Measurements from ENCODE around the gene TAF10.

The TAF10 gene

GRCh38 chr11:6607190-6607795 lies 4.7 kb downstream of the TAF10 start:
- DNase-seq, result no peak

GRCh38 chr11:6606471-6607189 lies 5.4 kb downstream of the TAF10 start:
- DNase-seq, result no peak

DNA sequence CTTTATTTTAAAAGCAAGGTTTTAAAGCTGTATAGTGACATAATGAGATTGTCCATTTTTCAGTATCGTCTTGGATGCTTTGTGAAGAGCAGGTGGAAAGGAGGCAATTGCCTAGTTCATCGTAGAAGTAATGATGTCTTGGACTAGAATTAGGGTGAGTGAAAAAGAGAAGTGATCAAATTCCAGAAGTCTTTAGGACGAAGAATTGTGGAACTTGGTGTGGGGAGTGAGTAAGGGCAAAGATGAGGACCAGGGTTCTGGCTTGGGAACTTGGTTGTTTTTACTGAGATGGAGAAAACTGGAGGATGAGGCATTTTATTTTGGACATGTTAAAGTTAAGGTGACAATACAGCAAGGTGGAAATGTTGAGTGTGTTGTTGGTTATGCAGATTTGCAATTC lies 7.2 kb downstream of the TAF10 start:
- no peak for DNase-seq

DNA sequence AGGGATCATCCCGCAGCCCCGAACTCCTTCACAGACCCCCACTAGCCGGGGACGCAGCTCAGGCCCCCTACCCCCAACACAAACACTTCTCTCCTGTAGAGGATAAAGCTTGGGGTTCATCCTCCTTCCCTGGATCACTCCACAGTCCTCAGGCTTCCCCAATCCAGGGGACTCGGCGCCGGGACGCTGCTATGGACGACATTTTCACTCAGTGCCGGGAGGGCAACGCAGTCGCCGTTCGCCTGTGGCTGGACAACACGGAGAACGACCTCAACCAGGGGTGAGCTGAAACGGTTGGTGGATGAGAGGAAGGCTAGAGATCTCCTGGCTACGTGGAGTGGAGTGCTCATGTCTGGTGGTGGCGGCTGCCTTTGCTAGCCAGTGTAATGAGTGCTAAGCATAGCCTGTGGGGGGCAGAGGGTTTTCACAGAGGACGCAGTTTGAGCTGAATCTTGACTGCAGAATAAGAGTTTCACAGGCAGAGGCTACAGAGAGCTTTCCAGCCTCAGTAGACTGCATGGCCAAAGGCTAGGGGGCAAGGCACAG lies 7.9 kb downstream of the TAF10 start:
- DNase-seq, result peak; percentile 5 to 41

DNA sequence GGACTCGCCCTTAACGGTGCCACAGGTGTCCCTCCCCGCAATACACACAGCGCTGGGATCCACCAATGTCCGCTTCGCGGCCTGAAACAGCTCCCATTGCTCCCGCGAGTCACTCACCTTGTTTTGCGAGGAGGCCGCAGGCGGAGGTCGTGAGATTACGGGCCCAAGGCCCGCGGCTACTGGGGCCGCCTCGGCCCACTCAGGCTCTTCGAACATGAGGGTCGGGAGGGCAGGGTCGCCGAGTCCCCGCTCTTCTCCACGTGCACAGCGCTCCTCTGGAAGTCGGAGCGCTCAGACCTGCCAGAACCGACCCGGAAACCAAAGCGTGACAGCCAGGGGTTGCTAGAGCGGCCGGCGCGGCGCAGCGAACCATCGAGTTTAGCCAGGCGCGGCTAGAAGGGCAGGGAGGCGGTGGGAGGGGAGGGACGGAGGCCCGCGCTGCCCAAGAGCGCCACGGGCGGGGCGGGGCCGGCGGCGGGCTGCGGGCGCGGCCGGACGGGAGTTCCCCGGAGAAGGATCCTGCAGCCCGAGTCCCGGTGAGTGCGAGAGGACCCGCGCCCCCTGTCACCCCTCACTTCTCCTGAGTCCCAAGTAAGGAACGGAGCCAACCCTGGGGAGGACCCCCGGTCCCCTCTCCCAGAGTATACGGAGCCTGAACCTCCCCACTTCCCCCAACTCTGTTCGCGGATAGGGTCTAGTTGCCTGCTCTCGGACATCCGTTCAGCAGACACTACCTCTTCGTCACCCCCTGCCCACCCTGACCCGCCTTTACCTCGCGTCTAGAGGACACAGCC lies 8.5 kb downstream of the TAF10 start, which contains the start of the genes ILK and RRP8:
Gene ILK, plus strand, starts transcription at position 488 of the 794 bp plus-strand sequence. CDS start 498 bp downstream, outside the sequence.
Gene RRP8, minus strand, starts transcription at position 330 of the 794 bp plus-strand sequence. Its CDS starts 114 bp downstream, at position 216.
- peak; percentile 56 to 79 for DNase-seq

- DNase-seq, result no peak
Measured at GRCh38 chr11:6602096-6602940, 9.7 kb downstream of the TAF10 start.

DNA sequence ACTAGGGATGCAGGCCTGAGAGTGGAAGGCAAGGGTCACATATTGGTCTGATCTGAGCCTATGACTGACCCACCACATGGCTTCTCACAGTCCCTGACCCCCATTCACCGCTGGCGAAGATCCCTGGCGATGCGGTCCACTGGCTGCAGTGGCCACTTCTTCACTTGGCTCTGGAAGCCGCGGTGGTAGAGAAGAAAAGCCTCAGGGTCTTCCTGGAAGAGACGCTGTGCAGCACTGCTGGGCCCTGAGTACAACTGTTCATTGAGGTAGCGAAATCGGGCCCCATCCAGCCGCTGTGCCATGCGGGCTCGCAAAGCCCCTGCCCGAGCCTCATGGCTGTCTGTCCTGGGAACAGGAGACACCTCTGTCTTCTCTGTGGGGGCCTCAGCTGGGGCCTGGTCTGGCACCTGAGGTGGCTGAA lies 11.0 kb downstream of the TAF10 start:
- DNase-seq, result no peak

DNA sequence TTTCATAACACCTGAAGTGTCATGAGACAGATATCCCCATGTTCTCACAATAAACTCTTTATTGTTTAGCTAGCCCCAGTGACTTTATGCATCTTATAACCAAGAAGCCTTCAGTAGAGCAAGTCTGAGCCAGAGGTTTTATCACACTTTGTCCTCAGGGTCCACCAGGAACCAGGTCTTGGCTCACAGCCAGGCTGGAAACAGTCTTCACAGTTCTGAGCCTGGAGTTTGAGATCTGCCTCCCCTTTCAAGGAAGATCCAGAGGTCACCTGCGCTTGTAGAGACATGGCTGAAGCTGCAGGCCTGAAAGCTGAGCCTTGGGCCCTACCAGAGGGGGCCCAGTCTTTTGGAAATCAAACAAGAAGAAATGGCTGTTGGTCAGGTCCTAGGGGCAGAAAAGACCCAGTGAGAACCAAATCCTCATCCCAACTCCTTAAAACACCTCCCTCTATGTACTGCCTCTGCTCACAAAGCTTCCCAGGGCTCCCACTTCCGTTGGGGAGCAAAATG lies 12.1 kb downstream of the TAF10 start:
- no peak for DNase-seq

- no peak for DNase-seq
Measured at GRCh38 chr11:6599449-6599848, 12.6 kb downstream of the TAF10 start.

- DNase-seq, result no peak
Measured at GRCh38 chr11:6598555-6598954, 13.5 kb downstream of the TAF10 start.

DNA sequence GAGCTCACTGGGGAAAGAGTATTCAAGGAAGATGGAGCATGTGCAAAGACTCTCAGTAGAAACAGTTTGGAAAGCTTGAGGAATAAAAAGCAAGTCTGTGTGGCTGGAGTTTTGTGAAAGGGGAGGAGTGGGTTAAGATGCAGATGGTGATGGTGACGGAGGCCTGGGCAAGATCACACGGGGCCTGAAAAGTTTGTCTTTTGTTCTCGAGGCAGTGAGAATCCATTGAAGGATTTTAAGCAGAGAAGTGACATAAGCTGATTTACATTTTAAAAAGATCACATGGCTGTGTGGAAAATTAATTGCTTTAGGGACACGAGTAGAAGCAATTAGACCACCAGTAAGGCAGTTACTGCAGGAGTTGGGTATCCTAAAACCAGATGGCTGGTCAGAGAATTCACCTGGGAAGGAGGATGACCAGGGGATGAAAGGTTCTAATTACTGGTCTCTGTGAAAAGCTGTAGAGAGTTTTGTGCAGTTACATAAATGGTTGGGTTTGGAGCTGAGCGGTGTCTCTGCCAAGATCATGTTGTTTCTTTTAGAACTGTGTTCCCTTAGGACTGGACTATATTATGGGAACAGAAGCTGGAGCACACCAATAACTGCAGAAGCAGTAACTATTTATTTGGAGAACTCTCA lies 15.7 kb downstream of the TAF10 start:
- DNase-seq, result peak; percentile 9 to 57

- DNase-seq, result no peak
Measured at GRCh38 chr11:6594142-6594768, 17.8 kb downstream of the TAF10 start.

- DNase-seq, result no peak
Measured at GRCh38 chr11:6588018-6588417, 24.0 kb downstream of the TAF10 start.

- DNase-seq, result no peak
Measured at GRCh38 chr11:6587360-6587953, 24.6 kb downstream of the TAF10 start.

GRCh38 chr11:6586434-6587359 lies 25.3 kb downstream of the TAF10 start:
- peak; percentile 12 to 49 for DNase-seq

DNA sequence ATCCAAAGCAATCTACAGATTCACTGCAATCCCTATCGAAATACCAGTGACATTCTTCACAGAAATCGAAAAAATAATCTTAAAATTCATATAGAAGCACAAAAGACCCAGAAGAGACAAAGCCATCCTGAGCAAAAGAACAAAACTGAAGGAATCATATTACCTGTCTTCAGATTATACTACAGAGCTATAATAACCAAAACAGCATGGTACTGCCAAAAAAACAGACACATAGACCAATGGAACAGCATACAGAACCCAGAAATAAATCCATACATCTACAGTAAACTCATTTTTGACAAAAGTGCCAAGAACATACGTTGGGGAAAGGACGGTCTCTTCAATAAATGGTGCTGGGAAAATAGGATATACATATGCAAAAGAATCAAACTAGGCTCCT lies 27.5 kb downstream of the TAF10 start:
- DNase-seq, result no peak

DNA sequence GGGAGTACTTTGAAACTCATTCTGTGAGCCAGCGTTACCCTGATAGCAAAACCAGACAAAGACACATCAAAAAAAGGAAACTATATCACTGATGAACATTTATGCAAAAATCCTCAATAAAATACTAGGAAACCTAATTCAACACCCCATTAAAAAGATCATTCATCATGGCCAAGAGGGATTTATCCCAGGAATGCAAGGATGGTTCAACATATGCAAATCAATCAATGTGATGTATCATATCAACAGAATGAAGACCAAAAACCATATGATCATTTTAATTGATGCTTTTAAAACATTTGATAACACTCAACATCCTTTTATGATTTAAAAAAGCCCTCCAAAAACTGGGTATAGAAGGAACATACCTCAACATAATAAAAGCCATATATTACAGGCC lies 28.4 kb downstream of the TAF10 start:
- DNase-seq, result no peak

GRCh38 chr11:6579681-6580080 lies 32.3 kb downstream of the TAF10 start:
- no peak for DNase-seq

GRCh38 chr11:6578134-6578533 lies 33.9 kb downstream of the TAF10 start:
- no peak for DNase-seq
